WI38 (cell line): ENCODE measurements around the gene DOK5.

Experiments used
- H3K4me3 ChIP-seq: 2 replicates; pipeline ENCODE4 v1.5.1; 2011; ENCODE audit warnings: low read depth, mild to moderate bottlenecking, control low read depth, low read length
- CTCF ChIP-seq: IDR thresholded peaks from 2 replicates; pipeline ENCODE4 v1.5.1; 2012; ENCODE audit warnings: low read depth, mild to moderate bottlenecking, control low read depth, low read length

The DOK5 gene

DNA sequence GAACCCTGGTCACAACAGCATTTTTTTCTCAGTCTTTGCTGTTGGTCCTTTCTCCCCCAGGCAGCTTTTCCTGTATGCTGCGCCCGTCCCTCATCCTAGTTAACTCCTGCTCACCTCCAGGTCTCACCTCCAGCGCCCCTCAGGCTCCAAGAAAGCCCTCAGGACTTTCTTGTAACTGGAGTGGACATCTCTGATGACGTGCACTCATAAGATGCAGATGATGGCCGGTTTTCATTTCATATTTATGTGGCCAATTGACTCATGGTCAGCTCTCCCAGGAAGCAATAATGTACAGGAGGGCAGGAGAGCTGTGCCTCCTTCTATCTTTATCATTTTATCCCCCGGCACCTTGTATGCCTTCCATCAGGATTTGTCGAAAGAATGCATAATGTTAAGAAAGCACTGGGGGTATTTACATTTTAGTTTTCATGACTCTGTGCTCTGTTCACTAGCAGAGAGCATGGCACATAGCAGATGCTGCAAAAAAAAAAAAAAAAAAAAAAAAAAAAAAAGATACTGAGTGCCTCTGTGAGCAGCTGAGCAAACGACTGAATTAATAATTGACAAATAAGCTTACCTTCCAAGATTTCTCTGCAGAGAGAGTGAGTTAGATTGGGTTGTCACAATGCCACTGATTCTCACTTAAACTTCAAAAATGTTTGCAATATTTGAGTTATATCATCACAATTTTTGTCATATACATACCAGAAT lies 170.2 kb downstream of the DOK5 start:
- TF ChIP-seq CTCF = no peak

DNA sequence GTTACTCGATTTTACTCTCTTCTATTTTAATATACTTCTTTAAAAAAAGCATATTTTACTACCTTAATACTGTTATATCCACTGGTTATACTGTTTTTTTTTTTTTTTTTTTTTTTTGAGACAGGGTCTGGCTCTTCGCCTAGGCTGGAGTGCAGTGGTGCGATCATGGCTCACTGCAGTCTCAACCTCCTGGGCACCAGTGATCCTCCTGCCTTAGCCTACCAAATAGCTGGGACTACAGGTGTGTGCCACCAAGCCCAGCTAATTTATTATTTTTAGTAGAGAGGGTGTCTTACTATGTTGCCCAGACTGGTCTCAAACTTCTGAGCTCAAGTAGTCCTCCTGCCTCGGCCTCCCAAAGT lies 170.7 kb downstream of the DOK5 start:
- no peak overlapping the region for H3K4me3 ChIP-seq
- no peak for TF ChIP-seq CTCF

More for the DNA sequence above, 170.2 kb downstream of the DOK5 start:
- H3K4me3 ChIP-seq = no peak overlapping the region

DNA sequence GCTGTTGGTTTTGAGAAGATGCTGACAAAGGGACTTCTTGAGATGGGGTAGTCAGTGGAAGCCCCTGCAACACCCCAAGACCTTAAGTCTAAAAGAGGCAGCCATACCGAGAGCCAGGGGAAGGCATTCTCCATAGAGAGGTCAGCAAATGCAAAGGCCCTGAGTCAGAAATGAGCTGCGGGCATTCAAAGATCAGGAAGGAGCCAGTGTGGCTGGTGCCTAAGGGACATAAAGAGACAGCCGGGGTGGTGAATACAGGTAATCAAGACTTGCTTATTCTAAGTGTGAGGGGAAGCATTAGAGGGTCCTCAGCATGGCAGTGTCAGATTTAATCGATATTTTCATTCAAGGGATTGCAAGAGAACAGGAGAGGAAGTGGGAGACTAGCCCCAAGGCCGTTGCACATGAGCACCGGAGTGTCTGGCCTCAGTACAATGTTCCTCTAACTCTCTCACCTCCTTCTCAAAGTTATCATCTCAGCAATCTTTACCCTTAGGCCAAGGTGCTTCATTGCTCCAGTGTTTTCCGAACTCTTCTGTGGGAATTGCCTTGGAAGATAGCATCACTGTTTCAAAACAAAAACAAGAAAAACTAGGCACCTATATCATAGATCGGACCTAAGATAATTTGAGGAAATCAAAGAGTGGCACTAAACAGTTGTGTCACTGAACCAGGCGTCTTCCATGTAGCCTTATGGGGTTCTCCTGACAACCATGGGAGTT lies 173.2 kb downstream of the DOK5 start:
- TF ChIP-seq CTCF = no peak
- H3K4me3 ChIP-seq = no peak overlapping the region

GRCh38 chr20:54649511-54649962 lies 174.1 kb downstream of the DOK5 start:
- peak; percentile 71 for TF ChIP-seq CTCF
- H3K4me3 ChIP-seq = no peak overlapping the region

GRCh38 chr20:54650052-54650719 lies 174.8 kb downstream of the DOK5 start:
- H3K4me3 ChIP-seq = no peak overlapping the region
- TF ChIP-seq CTCF = no peak

DNA sequence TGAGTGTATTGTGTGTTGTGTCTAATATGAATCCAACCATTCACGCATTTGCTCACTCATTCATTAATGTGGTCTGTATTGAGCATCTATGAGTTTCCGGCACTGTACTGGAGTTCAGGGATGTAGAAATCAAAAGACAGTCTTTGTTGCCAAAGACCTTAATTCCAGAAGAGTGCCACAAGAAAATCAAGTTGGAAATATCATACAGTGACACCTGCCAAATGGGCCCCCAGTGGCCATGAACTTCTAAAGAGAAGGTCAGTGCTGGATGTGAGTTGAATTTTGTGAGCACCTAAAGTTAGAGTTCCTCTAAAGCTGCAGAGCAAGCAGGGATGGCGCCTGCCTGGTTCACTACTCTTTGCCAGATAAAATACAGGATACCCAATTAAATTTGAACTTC lies 175.9 kb downstream of the DOK5 start:
- no peak overlapping the region for H3K4me3 ChIP-seq
- TF ChIP-seq CTCF = no peak

DNA sequence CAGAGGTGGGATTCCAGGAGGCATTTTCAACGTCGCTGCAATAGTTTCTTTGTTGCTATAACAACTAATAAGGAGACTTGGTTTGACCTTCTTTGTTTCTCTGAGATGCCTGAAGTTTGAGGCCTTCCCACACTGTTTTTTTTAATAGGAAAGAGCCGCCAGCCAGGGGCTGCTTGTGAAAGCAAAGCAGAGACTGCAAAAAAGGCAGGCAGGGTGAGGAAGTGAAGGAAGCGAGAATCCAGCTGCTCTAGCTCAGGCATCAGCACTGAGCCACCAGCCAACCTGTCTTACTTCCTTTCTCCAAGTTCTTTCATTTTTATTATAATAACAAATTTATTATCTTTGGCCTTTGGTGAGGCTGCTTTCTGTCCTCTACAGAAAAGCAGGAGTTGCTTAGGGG lies 179.1 kb downstream of the DOK5 start:
- H3K4me3 ChIP-seq = no peak overlapping the region
- no peak for TF ChIP-seq CTCF
